B cell (primary cell): Measurements from ENCODE around the gene SLC37A1.

ENCODE experiments used
- CTCF ChIP-seq: fragments of 200-600 bp; IDR thresholded peaks from one replicate; pipeline ENCODE4 v1.8.0; 2022; ENCODE audit warnings: antibody characterized with exemption, mild to moderate bottlenecking
- EZH2 ChIP-seq: IDR thresholded peaks from 2 replicates; pipeline ENCODE4 v1.6.1; 2012; ENCODE audit warnings: borderline replicate concordance, low read depth, mild to moderate bottlenecking, moderate library complexity, low read length; ENCODE audit not compliant: insufficient read depth, poor library complexity, severe bottlenecking

DNA sequence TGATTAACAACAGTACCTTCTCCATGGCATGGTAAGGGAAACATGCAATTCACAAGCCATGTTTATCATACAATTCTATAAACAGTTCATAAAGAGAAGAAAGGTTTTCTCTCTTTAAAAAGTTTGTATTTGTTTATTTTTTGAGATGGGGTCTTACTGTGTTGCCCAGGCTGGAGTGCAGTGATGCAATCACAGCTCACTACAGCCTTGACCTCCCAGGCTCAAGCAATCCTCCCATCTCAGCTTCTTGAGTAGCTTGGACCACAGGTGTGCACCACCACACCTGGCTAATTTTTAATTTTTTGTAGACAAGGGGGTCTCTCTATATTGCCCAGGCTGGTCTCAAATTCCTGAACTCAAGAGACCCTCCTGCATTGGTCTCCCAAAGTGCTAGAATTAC, 28.0 kb downstream of the SLC37A1 start:
- TF ChIP-seq CTCF, result no peak
- no peak for TF ChIP-seq EZH2
